Natural killer cell (primary cell): ENCODE data around the gene FNDC10. TPM values are rescaled to one million over a fixed set of nuclear protein-coding genes. Genes with fewer than 3 reads are reported as not detected.
"Not testable (repeated sequence)": the region's sequence is repeated elsewhere in the genome, so short reads cannot be mapped to it uniquely, and the experiment has no call there.

Source experiments
- ATAC-seq, 3 donors: fragments of 150-1000 bp in 2 of 3; fragments of 200-7000 bp in 1 of 3; cut with Tn5 transposase; 1 replicate in 1 of 3; 2 replicates in 2 of 3; pipeline ENCODE4 v1.10.0; 2021; ENCODE audit warnings: mild to moderate bottlenecking in 2 of 3, moderate library complexity in 2 of 3
- DNase-seq, 2 donors: peaks; one replicate each; pipeline versions ENCODE4 v3.0.0 to v3.0.0-alpha.2; 2013 to 2021; ENCODE audit warnings: mixed read lengths in 1 of 2
- H3K27ac ChIP-seq: one replicate; pipeline ENCODE4 v1.5.1; 2013; ENCODE audit warnings: mild to moderate bottlenecking, low read length
- H3K27me3 ChIP-seq: one replicate; pipeline ENCODE4 v1.6.1; 2013; ENCODE audit warnings: low read length; ENCODE audit not compliant: control insufficient read depth, insufficient read depth
- H3K36me3 ChIP-seq: one replicate; pipeline ENCODE4 v1.6.1; 2013; ENCODE audit warnings: low read length; ENCODE audit not compliant: control insufficient read depth, insufficient read depth
- H3K4me1 ChIP-seq: one replicate; pipeline ENCODE4 v1.6.1; 2013; ENCODE audit warnings: low read length; ENCODE audit not compliant: control insufficient read depth, insufficient read depth
- H3K4me3 ChIP-seq: one replicate; pipeline ENCODE4 v1.5.1; 2013; ENCODE audit warnings: low read length
- H3K9me3 ChIP-seq: one replicate; pipeline ENCODE4 v1.6.1; 2013; ENCODE audit warnings: low read length; ENCODE audit not compliant: control insufficient read depth, insufficient read depth
- H3K27ac Mint-ChIP-seq, 2 donors: one replicate each; pipeline ENCODE4 v1.8.0; 2022; ENCODE audit warnings: mild to moderate bottlenecking in 2 of 2, mixed read lengths in 2 of 2, moderate library complexity in 1 of 2
- H3K27me3 Mint-ChIP-seq, 2 donors: one replicate each; pipeline ENCODE4 v1.8.0; 2022; ENCODE audit warnings: low read depth in 2 of 2, mixed read lengths in 2 of 2
- H3K36me3 Mint-ChIP-seq: one replicate; pipeline ENCODE4 v1.8.0; 2022; ENCODE audit warnings: mixed read lengths
- H3K4me1 Mint-ChIP-seq, 2 donors: one replicate each; pipeline ENCODE4 v1.8.0; 2022; ENCODE audit warnings: mixed read lengths in 2 of 2
- H3K4me3 Mint-ChIP-seq: one replicate; pipeline ENCODE4 v1.8.0; 2022; ENCODE audit warnings: mild to moderate bottlenecking, moderate library complexity, mixed read lengths
- H3K9me3 Mint-ChIP-seq, 2 donors: one replicate each; pipeline ENCODE4 v1.8.0; 2022; ENCODE audit warnings: mixed read lengths in 2 of 2
- CTCF ChIP-seq: fragments of 200-600 bp; IDR thresholded peaks from one replicate; pipeline ENCODE4 v1.8.0; 2022; ENCODE audit warnings: antibody characterized with exemption
- WGBS: methylation state at CpG from one replicate; pipeline ENCODE4 v1.1.7; 2013; ENCODE audit warnings: missing lambda C conversion rate; ENCODE audit not compliant: insufficient coverage; 5-methylcytosine and 5-hydroxymethylcytosine counted together
- intact Hi-C: fragments of 100-400 bp; cut with micrococcal nuclease; formaldehyde crosslinking; loops from one replicate; pipeline ENCODE4 v1.14.2; 2022
- total RNA-seq, 4 donors: library from RNA; stranded (reverse); fragments of 120-200 nt in 1 of 4; gene quantifications; one replicate each; pipeline versions ENCODE4 v1.2.3 to v1.2.4, GENCODE V29; 2013 to 2022

Gene FNDC10
- total RNA-seq, 3 donors from 2014 or later (not counting 1 experiment from before 2014, with no cell fraction given), result 2.8 to 3.2 (median 3.0) TPM

- Mint-ChIP-seq H3K4me3 (no peak overlapping the region), H3K27me3 (no peaks in the 10 kb centered on the region), H3K36me3 (no peaks in the 10 kb centered on the region), H3K27ac (no peak overlapping the region), H3K4me1 (peaks cover 14 to 24% of the 10 kb centered on the region in 2 donors), H3K9me3 (no peaks in the 10 kb centered on the region)
- DNase-seq (no peak), ATAC-seq (no peak)
- intact Hi-C loops, result no loop called here
- H3K36me3 ChIP-seq, result peaks cover 42% of the 10 kb centered on the region
- H3K27ac ChIP-seq, result no peak overlapping the region
- TF ChIP-seq CTCF, result no peak
- H3K4me3 ChIP-seq, result no peak overlapping the region
- no peaks in the 10 kb centered on the region for H3K4me1 ChIP-seq
- H3K27me3 ChIP-seq, result no peaks in the 10 kb centered on the region
- no peaks in the 10 kb centered on the region for H3K9me3 ChIP-seq
- WGBS, result 90% methylated on average over 9 of the region's 9 CpGs
These were observed 39.8 kb downstream of the FNDC10 start for GRCh38 chr1:1560178-1560577.

GRCh38 chr1:1559066-1559465 lies 40.9 kb downstream of the FNDC10 start:
- no peak overlapping the region for H3K4me3 Mint-ChIP-seq
- peaks cover 5 to 15% of the 10 kb centered on the region in 2 donors for H3K4me1 Mint-ChIP-seq
- peak overlapping the region; percentile 31 to 45 for H3K27ac Mint-ChIP-seq
- intact Hi-C loops, result no loop called here
- no peak for TF ChIP-seq CTCF
- ATAC-seq (no peak), DNase-seq (no peak)
- Histone ChIP-seq H3K36me3 (peaks cover 34% of the 10 kb centered on the region), H3K4me1 (peaks cover 3% of the 10 kb centered on the region), H3K27ac (no peak overlapping the region), H3K9me3 (no peaks in the 10 kb centered on the region), H3K4me3 (no peak overlapping the region), H3K27me3 (no peaks in the 10 kb centered on the region)
- H3K36me3 Mint-ChIP-seq, result no peaks in the 10 kb centered on the region
- H3K27me3 Mint-ChIP-seq, result no peaks in the 10 kb centered on the region
- WGBS, result 96% methylated on average over 17 of the region's 17 CpGs
- H3K9me3 Mint-ChIP-seq, result no peaks in the 10 kb centered on the region

- Mint-ChIP-seq H3K27me3 (no peaks in the 10 kb centered on the region), H3K4me3 (no peak overlapping the region), H3K9me3 (no peaks in the 10 kb centered on the region), H3K4me1 (peaks cover 5 to 20% of the 10 kb centered on the region in 2 donors), H3K27ac (peak overlapping the region; percentile 31 to 45), H3K36me3 (no peaks in the 10 kb centered on the region)
- DNase-seq (no peak), ATAC-seq (no peak)
- TF ChIP-seq CTCF, result no peak
- no peaks in the 10 kb centered on the region for H3K9me3 ChIP-seq
- no peaks in the 10 kb centered on the region for H3K27me3 ChIP-seq
- H3K4me1 ChIP-seq, result peaks cover 6% of the 10 kb centered on the region
- intact Hi-C loops, result no loop called here
- H3K27ac ChIP-seq, result no peak overlapping the region
- H3K36me3 ChIP-seq, result peaks cover 30% of the 10 kb centered on the region
- WGBS, result 67% methylated on average over 4 of the region's 4 CpGs
- H3K4me3 ChIP-seq, result no peak overlapping the region
These were observed 41.3 kb downstream of the FNDC10 start for GRCh38 chr1:1558591-1558990.

- H3K4me3 Mint-ChIP-seq, H3K27ac ChIP-seq, ATAC-seq, H3K4me3 ChIP-seq, H3K4me1 ChIP-seq, DNase-seq, H3K9me3 ChIP-seq, H3K27me3 ChIP-seq, intact Hi-C loops, H3K9me3 Mint-ChIP-seq, H3K36me3 Mint-ChIP-seq, H3K27me3 Mint-ChIP-seq: not testable (repeated sequence)
- Mint-ChIP-seq H3K27ac (peak overlapping the region in 1 of 2 donors; percentile 45), H3K4me1 (peaks cover 5 to 20% of the 10 kb centered on the region in 2 donors)
- H3K36me3 ChIP-seq, result peaks cover 22% of the 10 kb centered on the region
- 92% methylated on average over 7 of the region's 7 CpGs for WGBS
These were observed 42.2 kb downstream of the FNDC10 start for GRCh38 chr1:1557688-1558087.

GRCh38 chr1:1556961-1557360 lies 43.0 kb downstream of the FNDC10 start:
- H3K27ac ChIP-seq, H3K9me3 ChIP-seq, H3K27ac Mint-ChIP-seq, H3K4me3 ChIP-seq, H3K4me3 Mint-ChIP-seq, H3K27me3 ChIP-seq, H3K4me1 ChIP-seq, intact Hi-C loops, H3K36me3 Mint-ChIP-seq, H3K9me3 Mint-ChIP-seq, ATAC-seq, DNase-seq, H3K27me3 Mint-ChIP-seq: not testable (repeated sequence)
- H3K36me3 ChIP-seq, result peaks cover 15% of the 10 kb centered on the region
- H3K4me1 Mint-ChIP-seq, result peaks cover 5 to 19% of the 10 kb centered on the region in 2 donors
- 95% methylated on average over 11 of the region's 11 CpGs for WGBS
